DND-41 (cell line): Measurements from ENCODE around the gene DGKQ.

Experiments used
- ATAC-seq: fragments of 200-7000 bp; cut with Tn5 transposase; 3 replicates; pipeline ENCODE4 v1.9.1; 2021; ENCODE audit warnings: low read depth; ENCODE audit not compliant: insufficient read depth
- DNase-seq: peaks from one replicate; pipeline ENCODE4 v3.0.0-alpha.2; 2020
- H2AFZ ChIP-seq: 2 replicates; pipeline ENCODE4 v1.6.0; 2012; ENCODE audit warnings: low read depth, low read length
- H3K27ac ChIP-seq: 2 replicates; pipeline ENCODE4 v1.5.1; 2012; ENCODE audit warnings: low read length, inconsistent platforms
- H3K27me3 ChIP-seq: fragments of 200-600 bp; sonication (generic); 2 replicates; pipeline ENCODE4 v1.6.0; 2012; ENCODE audit warnings: low read length, mild to moderate bottlenecking, inconsistent platforms; ENCODE audit not compliant: insufficient read depth, poor library complexity
- H3K36me3 ChIP-seq: 2 replicates; pipeline ENCODE4 v1.5.1; 2012; ENCODE audit warnings: low read length, inconsistent platforms; ENCODE audit not compliant: insufficient read depth
- H3K4me1 ChIP-seq: 2 replicates; pipeline ENCODE4 v1.5.1; 2012; ENCODE audit warnings: mild to moderate bottlenecking, low read length; ENCODE audit not compliant: insufficient read depth
- H3K4me2 ChIP-seq: 2 replicates; pipeline ENCODE4 v1.6.0; 2012; ENCODE audit warnings: mild to moderate bottlenecking, moderate library complexity, low read length, inconsistent platforms; ENCODE audit not compliant: insufficient read depth
- H3K4me3 ChIP-seq, 2 experiments: fragments of 200-600 bp in 1 of 2; shearing (Covaris generic) in 1 of 2; 2 replicates each; pipeline ENCODE4 v1.5.1; 2012 to 2016; ENCODE audit warnings: inconsistent platforms in 2 of 2, low read length in 2 of 2, mild to moderate bottlenecking in 2 of 2, low read depth in 1 of 2, moderate library complexity in 1 of 2
- H3K79me2 ChIP-seq: 2 replicates; pipeline ENCODE4 v1.6.0; 2012; ENCODE audit warnings: low read length, inconsistent platforms; ENCODE audit not compliant: insufficient read depth
- H3K9ac ChIP-seq: 2 replicates; pipeline ENCODE4 v1.6.0; 2012; ENCODE audit warnings: low read depth, mild to moderate bottlenecking, inconsistent platforms, low read length, moderate library complexity
- H3K9me3 ChIP-seq: 2 replicates; pipeline ENCODE4 v1.5.1; 2012; ENCODE audit warnings: low read length, moderate library complexity, mild to moderate bottlenecking, inconsistent platforms; ENCODE audit not compliant: insufficient read depth, severe bottlenecking
- H4K20me1 ChIP-seq: 2 replicates; pipeline ENCODE4 v1.6.0; 2012; ENCODE audit warnings: low read length; ENCODE audit not compliant: insufficient read depth
- EZH2 ChIP-seq: IDR thresholded peaks from 3 replicates; pipeline ENCODE4 v1.6.1; 2012; ENCODE audit warnings: borderline replicate concordance, low read depth, mild to moderate bottlenecking, moderate library complexity, low read length, inconsistent platforms; ENCODE audit not compliant: severe bottlenecking
- TF ChIP-seq, protein P1 (sequence below): IDR thresholded peaks from 2 replicates; pipeline ENCODE4 v1.5.1; 2012; ENCODE audit warnings: borderline replicate concordance, low read length, moderate library complexity, mild to moderate bottlenecking; ENCODE audit not compliant: poor library complexity, severe bottlenecking; ENCODE audit errors: extremely low read depth

Gene DGKQ

DNA sequence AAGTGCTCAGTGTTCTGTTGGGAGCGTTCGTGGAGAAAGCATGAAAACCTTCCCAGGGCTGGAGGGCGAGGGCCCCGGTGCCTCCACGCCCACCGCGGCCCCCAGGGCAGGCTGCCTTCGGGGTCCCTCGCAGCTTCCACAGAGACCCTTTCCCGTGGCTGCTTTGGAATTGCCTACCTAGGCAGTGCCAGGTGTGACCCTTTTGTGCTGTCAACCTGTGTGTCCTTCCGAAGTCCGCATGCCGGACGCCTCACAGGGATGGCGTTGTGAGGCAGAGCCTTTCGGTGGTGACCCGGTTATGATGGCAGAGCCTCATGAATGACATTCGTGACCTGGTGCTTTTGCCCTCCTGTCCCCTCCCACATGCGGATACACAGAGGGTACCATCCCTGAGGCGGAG lies 23.7 kb downstream of the DGKQ start:
- peaks cover 9% of the 10 kb centered on the region for H4K20me1 ChIP-seq
- TF ChIP-seq EZH2 = no peak
- TF ChIP-seq, protein P1, sequence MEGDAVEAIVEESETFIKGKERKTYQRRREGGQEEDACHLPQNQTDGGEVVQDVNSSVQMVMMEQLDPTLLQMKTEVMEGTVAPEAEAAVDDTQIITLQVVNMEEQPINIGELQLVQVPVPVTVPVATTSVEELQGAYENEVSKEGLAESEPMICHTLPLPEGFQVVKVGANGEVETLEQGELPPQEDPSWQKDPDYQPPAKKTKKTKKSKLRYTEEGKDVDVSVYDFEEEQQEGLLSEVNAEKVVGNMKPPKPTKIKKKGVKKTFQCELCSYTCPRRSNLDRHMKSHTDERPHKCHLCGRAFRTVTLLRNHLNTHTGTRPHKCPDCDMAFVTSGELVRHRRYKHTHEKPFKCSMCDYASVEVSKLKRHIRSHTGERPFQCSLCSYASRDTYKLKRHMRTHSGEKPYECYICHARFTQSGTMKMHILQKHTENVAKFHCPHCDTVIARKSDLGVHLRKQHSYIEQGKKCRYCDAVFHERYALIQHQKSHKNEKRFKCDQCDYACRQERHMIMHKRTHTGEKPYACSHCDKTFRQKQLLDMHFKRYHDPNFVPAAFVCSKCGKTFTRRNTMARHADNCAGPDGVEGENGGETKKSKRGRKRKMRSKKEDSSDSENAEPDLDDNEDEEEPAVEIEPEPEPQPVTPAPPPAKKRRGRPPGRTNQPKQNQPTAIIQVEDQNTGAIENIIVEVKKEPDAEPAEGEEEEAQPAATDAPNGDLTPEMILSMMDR = no peak
- no peak overlapping the region for H3K27ac ChIP-seq
- peaks cover 3% of the 10 kb centered on the region; the same call in 1 of the 2 replicates for H3K79me2 ChIP-seq
- no peak overlapping the region for H3K4me2 ChIP-seq
- no peak for DNase-seq
- no peak overlapping the region for H3K4me3 ChIP-seq
- no peaks in the 10 kb centered on the region for H3K9me3 ChIP-seq
- no peak overlapping the region for H3K9ac ChIP-seq
- peaks cover 22% of the 10 kb centered on the region; the same call in 1 of the 2 replicates for H3K36me3 ChIP-seq
- ATAC-seq = no peak
- H3K4me1 ChIP-seq = no peaks in the 10 kb centered on the region
- H3K27me3 ChIP-seq = no peaks in the 10 kb centered on the region
- H2AFZ ChIP-seq = no peak overlapping the region

DNA sequence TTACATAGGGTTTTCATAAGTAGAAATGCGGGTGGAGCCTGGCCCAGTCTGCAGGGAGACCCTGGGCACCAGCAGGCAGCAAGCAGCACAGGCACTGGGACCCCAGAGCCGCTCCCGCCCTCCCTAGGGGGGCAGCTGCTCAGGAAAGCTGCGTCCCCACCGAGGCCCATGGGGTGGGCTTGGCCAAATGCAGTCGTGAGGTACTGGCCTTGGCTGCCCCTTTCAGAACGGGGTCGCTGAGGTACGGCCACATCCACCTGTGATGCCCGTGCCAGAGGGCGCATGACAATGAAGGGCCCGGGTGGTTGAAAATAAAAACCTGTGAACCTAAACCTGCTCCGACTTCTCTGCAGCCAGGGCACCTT lies 24.5 kb downstream of the DGKQ start:
- no peak overlapping the region for H3K27ac ChIP-seq
- H3K9ac ChIP-seq = no peak overlapping the region
- no peak for ATAC-seq
- no peak for DNase-seq
- no peaks in the 10 kb centered on the region for H3K4me1 ChIP-seq
- no peaks in the 10 kb centered on the region for H3K27me3 ChIP-seq
- no peaks in the 10 kb centered on the region for H3K9me3 ChIP-seq
- TF ChIP-seq EZH2 = no peak
- TF ChIP-seq, protein P1 = no peak
- peaks cover 3% of the 10 kb centered on the region; the same call in 1 of the 2 replicates for H3K79me2 ChIP-seq
- H3K4me3 ChIP-seq = no peak overlapping the region
- H2AFZ ChIP-seq = no peak overlapping the region
- no peak overlapping the region for H3K4me2 ChIP-seq
- H3K36me3 ChIP-seq = peaks cover 16% of the 10 kb centered on the region; the same call in 1 of the 2 replicates
- peaks cover 9% of the 10 kb centered on the region for H4K20me1 ChIP-seq

DNA sequence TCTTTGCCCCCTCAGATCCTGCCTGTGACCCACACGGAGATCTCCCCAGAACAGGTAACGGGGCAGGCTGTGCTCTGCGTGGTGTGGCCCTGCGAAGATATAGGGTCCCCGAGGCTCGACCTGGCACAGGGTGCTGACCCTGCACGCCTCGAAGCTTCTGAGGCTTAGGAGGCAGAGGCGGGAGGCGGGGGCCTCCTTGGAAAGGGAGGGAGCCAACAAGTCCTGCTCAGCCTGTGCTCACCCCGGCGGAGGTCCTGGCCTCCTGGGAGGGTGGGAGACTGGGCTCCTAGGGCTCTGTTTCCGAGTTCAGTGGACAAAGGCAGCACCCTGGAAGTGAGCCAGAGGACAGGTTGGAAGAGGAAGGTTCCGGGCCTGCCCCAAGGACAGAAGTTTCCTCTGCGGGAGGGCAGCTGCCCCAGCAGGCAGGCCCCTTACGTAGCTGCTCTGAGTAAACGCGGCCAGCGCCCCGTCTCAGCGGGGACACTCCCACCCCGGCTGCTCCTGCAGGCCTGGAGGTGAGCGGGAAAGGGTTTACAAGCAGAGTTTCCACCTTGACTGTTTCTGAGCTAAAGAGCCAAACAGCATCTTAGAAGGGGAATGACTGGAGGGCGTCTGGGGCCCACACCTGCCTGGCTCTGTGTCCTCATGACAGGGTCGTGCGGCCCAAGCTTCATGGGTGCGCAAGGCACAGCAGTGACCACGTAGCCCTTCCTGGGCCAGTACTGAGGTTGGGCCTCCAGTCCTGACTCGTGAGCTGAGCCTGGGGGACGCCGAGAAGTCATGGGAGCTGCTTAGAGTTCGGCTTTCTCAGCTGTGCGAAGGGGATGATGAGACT lies 25.1 kb downstream of the DGKQ start:
- peaks cover 9% of the 10 kb centered on the region for H4K20me1 ChIP-seq
- ATAC-seq = no peak

More for the DNA sequence above, 25.1 kb downstream of the DGKQ start:
- no peak overlapping the region for H3K4me2 ChIP-seq
- no peaks in the 10 kb centered on the region for H3K4me1 ChIP-seq
- TF ChIP-seq, protein P1 = no peak
- TF ChIP-seq EZH2 = no peak
- no peak overlapping the region for H3K9ac ChIP-seq
- no peak overlapping the region for H2AFZ ChIP-seq
- no peak for DNase-seq
- no peak overlapping the region for H3K4me3 ChIP-seq
- H3K27me3 ChIP-seq = no peaks in the 10 kb centered on the region
- H3K9me3 ChIP-seq = no peaks in the 10 kb centered on the region
- peaks cover 13% of the 10 kb centered on the region; the same call in 1 of the 2 replicates for H3K36me3 ChIP-seq
- peaks cover 3% of the 10 kb centered on the region; the same call in 1 of the 2 replicates for H3K79me2 ChIP-seq
- no peak overlapping the region for H3K27ac ChIP-seq
